Measurements from ENCODE around the gene KCNAB1. TPM values are rescaled to one million over a fixed set of nuclear protein-coding genes. Genes with fewer than 3 reads are reported as not detected.

KCNAB1 gene
- total and polyA plus RNA-seq, 2 of the 8 experiments (the other 6 are each of a cell fraction or from before 2014, with no cell fraction given): 0.51 to 2.3 TPM

DNA sequence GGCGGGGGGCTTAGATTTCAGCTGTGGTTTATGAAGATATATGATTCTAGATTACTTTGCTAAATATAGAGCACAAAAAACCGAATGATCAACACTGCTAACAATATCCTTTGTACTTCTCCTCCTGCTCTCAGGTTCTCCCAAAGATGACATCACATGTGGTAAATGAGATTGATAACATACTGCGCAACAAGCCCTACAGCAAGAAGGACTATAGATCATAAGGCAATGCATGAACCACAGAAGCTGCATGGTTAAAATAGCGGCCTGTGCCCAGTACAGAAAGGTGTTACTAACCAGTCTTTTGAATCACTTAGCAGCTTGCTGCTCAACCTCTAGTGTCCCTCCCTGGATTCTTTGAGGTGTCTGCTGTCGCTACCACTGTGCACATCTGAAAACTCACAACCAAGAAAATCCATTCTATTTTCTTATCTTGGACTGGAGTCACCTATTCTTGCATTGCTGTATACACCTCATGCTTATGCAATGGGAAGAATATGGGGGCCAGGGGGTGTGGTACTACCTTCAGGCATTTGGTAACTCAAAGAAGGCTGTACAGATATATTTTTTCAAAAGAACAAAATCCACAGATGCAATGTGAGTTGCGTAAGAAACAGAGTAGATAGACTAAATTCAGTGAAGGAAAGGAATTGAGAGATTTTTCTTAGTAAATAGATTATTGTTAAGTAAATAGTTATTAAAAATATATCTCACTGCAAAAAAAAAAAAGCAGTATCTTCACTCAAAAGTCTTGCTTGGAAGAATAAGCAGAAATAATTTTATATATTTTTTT, 416.3 kb downstream of the KCNAB1 start:
- H3K18ac ChIP-seq (ENCODE audit: extremely low read depth, low read length): no peak overlapping the region
- H3K4me1 ChIP-seq (replicated peaks in 1 of 4; ENCODE audit: control insufficient read depth in 3 of 4, insufficient read depth in 4 of 4, low read length in 3 of 4): peaks cover 0 to 3% (median under 1%) of the 10 kb centered on the region in 4 experiments; a peak in 3 of 7 replicates
- no peak overlapping the region for H2BK15ac ChIP-seq (ENCODE audit: low read length)
- no peak overlapping the region for H2AFZ ChIP-seq (ENCODE audit: low read length)
- no peaks in the 10 kb centered on the region for H3K79me2 ChIP-seq (ENCODE audit: control insufficient read depth in 1 of 2, insufficient read depth in 2 of 2, low read length in 2 of 2)
- no peak overlapping the region for H4K91ac ChIP-seq (replicated peaks; ENCODE audit: insufficient read length, low read length)
- FAIRE-seq (no peak), DNase-seq (ENCODE audit: low read depth in 1 of 2, low spot score in 2 of 2) (no peak)
- CTCF ChIA-PET (ENCODE audit: partially characterized antibody): interaction anchor here (0.8 to 1.5 kb wide), 4 partner anchors 22 to 541 kb away, joined by 3 read pairs; no protein-coding TSS in a partner anchor
- 92% methylated on average over 6 of the region's 6 CpGs; no CpG with 5 or more reads in 1 of the 2 experiments for WGBS, 2 experiments (ENCODE audit: extremely low coverage in 1 of 2, insufficient coverage in 1 of 2, insufficient read length in 1 of 2, insufficient replicate concordance in 2 of 2, low coverage in 1 of 2, low lambda C conversion rate in 2 of 2, missing lambda C conversion rate in 1 of 2)
- H3K79me1 ChIP-seq (ENCODE audit: low read depth, low read length): no peaks in the 10 kb centered on the region
- H3K4me2 ChIP-seq (ENCODE audit: insufficient read depth in 1 of 2, low read depth in 2 of 2, low read length in 2 of 2): no peak overlapping the region
- no peak overlapping the region for H3K4ac ChIP-seq (replicated peaks; ENCODE audit: insufficient read length, low read depth, low read length)
- no peak overlapping the region for H2AK5ac ChIP-seq (ENCODE audit: low read depth, low read length)
- no peaks in the 10 kb centered on the region for H3K27me3 ChIP-seq (replicated peaks in 1 of 4; ENCODE audit: control insufficient read depth in 3 of 4, extremely low read depth in 1 of 4, insufficient read depth in 3 of 4, low read length in 3 of 4)
- H2BK5ac ChIP-seq (ENCODE audit: low read depth, low read length): no peak overlapping the region
- no peak overlapping the region for H3K14ac ChIP-seq (ENCODE audit: insufficient read length)
- H4K8ac ChIP-seq (ENCODE audit: extremely low read depth, insufficient read depth, low read length): no peak overlapping the region
- H3K27ac ChIP-seq (ENCODE audit: low read depth, low read length): no peak overlapping the region
- no peaks in the 10 kb centered on the region for H3K9me3 ChIP-seq (ENCODE audit: insufficient read depth in 2 of 2, low read depth in 1 of 2, low read length in 1 of 2)
- no peak overlapping the region for H3K56ac ChIP-seq (replicated peaks; ENCODE audit: insufficient read length, low read depth, low read length)
- peaks cover 0 to 17% (median 9%) of the 10 kb centered on the region in 4 experiments; a peak in 4 of 8 replicates for H3K36me3 ChIP-seq (ENCODE audit: control insufficient read depth in 2 of 4, insufficient read depth in 4 of 4, low read length in 3 of 4)
- H4K5ac ChIP-seq (ENCODE audit: insufficient read length, low read depth, low read length): no peak overlapping the region
- no peak overlapping the region for H2BK20ac ChIP-seq (ENCODE audit: low read length)
- no peak overlapping the region for H3K23ac ChIP-seq (ENCODE audit: insufficient read length)
- H3K4me3 ChIP-seq (ENCODE audit: extremely low read depth in 1 of 4, insufficient read depth in 2 of 4, low read depth in 3 of 4, low read length in 4 of 4): no peak overlapping the region
- no peaks in the 10 kb centered on the region for H3K23me2 ChIP-seq (ENCODE audit: low read depth, low read length)
- no peaks in the 10 kb centered on the region for H4K20me1 ChIP-seq (replicated peaks in 1 of 2; ENCODE audit: control insufficient read depth in 1 of 2, insufficient read depth in 2 of 2, low read length in 2 of 2)
- H3K9ac ChIP-seq (replicated peaks in 1 of 4; ENCODE audit: extremely low read depth in 1 of 4, low read depth in 3 of 4, low read length in 3 of 4): no peak overlapping the region
- H2BK120ac ChIP-seq (replicated peaks; ENCODE audit: low read depth, low read length): no peak overlapping the region
- POLR2A ChIA-PET (ENCODE audit: partially characterized antibody): interaction anchor here (2.0 to 3.5 kb wide), 2 partner anchors 12 to 18 kb away, joined by 5 to 11 read pairs; partner anchors contain the start of gene SSR3
- no peak overlapping the region for H2BK12ac ChIP-seq (ENCODE audit: low read depth, low read length)
- no peak for TF ChIP-seq TAF1 (IDR thresholded peaks at IDR 0.05; ENCODE audit: low read depth, low read length)
- TF ChIP-seq SIX5 (IDR thresholded peaks at IDR 0.05; ENCODE audit: low read depth, low read length): no peak
- TF ChIP-seq RAD21 (IDR thresholded peaks at IDR 0.05 in 1 of 2, conservative IDR thresholded peaks at IDR 0.05 in 1 of 2; ENCODE audit: low read depth in 2 of 2, low read length in 2 of 2): no peak
- no peak for TF ChIP-seq KDM1A (IDR thresholded peaks at IDR 0.05; ENCODE audit: borderline replicate concordance, low read length)
- no peak for TF ChIP-seq YY1 (IDR thresholded peaks at IDR 0.05; ENCODE audit: low read depth, low read length)
- no peak for TF ChIP-seq ZNF274 (IDR thresholded peaks at IDR 0.05; ENCODE audit: borderline replicate concordance, extremely low read depth, low read length)
- no peak for TF ChIP-seq TAF7 (optimal IDR thresholded peaks at IDR 0.05; ENCODE audit: borderline replicate concordance, low read depth, low read length)
- no peak for TF ChIP-seq BCL11A (IDR thresholded peaks at IDR 0.05; ENCODE audit: low read depth in 2 of 2, low read length in 2 of 2)
- TF ChIP-seq MAFK (IDR thresholded peaks at IDR 0.05; ENCODE audit: low read depth, low read length): no peak
- no peak for TF ChIP-seq RFX5 (IDR thresholded peaks at IDR 0.05; ENCODE audit: borderline replicate concordance, low read depth, low read length)
- TF ChIP-seq EP300 (IDR thresholded peaks at IDR 0.05; ENCODE audit: borderline replicate concordance in 1 of 2, low read depth in 2 of 2, low read length in 2 of 2): no peak

All from H1 (cell line).